ENCODE measurements around the gene FGD6. TPM values are rescaled to one million over a fixed set of nuclear protein-coding genes. Genes with fewer than 3 reads are reported as not detected.
"Not testable (repeated sequence)": the region's sequence is repeated elsewhere in the genome, so short reads cannot be mapped to it uniquely, and the experiment has no call there.

The FGD6 gene
- total and polyA plus RNA-seq, 2 donors (not counting 1 experiment from before 2014, with no cell fraction given) = 1.2 to 8.4 TPM

DNA sequence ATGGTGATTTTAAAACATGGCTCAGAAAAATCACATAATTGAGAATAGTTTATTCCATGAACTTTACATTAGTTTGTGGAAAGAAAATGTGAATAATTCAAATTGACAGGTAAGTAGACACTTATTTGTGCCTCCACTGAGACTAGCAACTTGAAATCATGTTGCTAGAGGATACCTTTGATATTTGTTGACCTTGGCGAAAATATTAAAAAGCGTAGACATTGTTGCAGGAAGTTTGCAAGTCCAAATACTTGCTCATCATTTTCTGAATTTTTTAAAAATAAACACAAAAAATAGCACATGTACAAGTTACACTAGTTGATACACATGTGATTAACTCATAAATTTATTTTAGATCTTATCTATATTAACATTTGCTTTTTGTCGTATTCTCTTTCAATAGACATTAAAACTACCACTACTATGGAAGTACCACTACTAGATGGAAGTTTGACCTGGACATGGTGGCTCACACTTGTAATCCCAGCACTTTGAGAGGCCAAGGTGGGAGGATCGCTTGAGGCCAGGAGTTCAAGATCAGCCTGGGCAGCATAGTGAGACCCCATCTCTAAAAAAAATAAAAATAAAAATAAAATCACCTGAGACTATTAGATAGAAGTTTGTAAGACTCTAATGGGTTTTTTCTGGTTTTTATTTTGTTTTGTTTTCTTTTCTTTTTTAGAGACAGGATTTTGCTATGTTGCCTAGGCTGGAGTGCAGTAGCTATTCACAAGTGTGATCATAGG is 24.7 kb upstream of the FGD6 start:
- Mint-ChIP-seq H3K9me3 (ENCODE audit: insufficient read depth) (no peaks in the 10 kb centered on the region), H3K27me3 (no peaks in the 10 kb centered on the region), H3K4me1 (peaks cover 18% of the 10 kb centered on the region), H3K4me3 (no peak overlapping the region), H3K27ac (no peak overlapping the region)
- no peaks in the 10 kb centered on the region for H3K27me3 ChIP-seq (replicated peaks in 1 of 4; ENCODE audit: control extremely low read depth in 1 of 4, control insufficient read depth in 3 of 4, insufficient read depth in 4 of 4, low read length in 3 of 4)
- H3K9ac ChIP-seq (ENCODE audit: low read length) = no peak overlapping the region
- no peak overlapping the region for H3K27ac ChIP-seq (ENCODE audit: low read length in 2 of 2)
- peaks cover 0 to 1% (median 0%) of the 10 kb centered on the region in 3 donors for H3K9me3 ChIP-seq (ENCODE audit: control extremely low read depth in 1 of 3, control insufficient read depth in 2 of 3, insufficient read depth in 1 of 3, low read length in 2 of 3)
- H2AFZ ChIP-seq (ENCODE audit: insufficient read depth, low read depth, low read length, poor library complexity, severe bottlenecking) = no peak overlapping the region
- DNase-seq (no peak), ATAC-seq (ENCODE audit: low read depth) (no peak)
- H3K36me3 ChIP-seq (replicated peaks in 1 of 2; ENCODE audit: control extremely low read depth in 1 of 2, control insufficient read depth in 1 of 2, extremely low read depth in 1 of 2, insufficient read depth in 2 of 2, low read length in 1 of 2) = peaks cover 0 to 7% of the 10 kb centered on the region in 2 experiments
- H4K20me1 ChIP-seq (ENCODE audit: control insufficient read depth, insufficient read depth, low read length, poor library complexity, severe bottlenecking) = peaks cover 22% of the 10 kb centered on the region
- H3K4me3 ChIP-seq (ENCODE audit: control extremely low read depth in 1 of 5, extremely low read depth in 1 of 5, insufficient read depth in 1 of 5, low read depth in 2 of 5, low read length in 4 of 5) = no peak overlapping the region
- TF ChIP-seq EZH2 (IDR thresholded peaks at IDR 0.05; ENCODE audit: borderline replicate concordance, insufficient read depth, low read depth, low read length, poor library complexity, severe bottlenecking) = no peak
- TF ChIP-seq, protein P1, sequence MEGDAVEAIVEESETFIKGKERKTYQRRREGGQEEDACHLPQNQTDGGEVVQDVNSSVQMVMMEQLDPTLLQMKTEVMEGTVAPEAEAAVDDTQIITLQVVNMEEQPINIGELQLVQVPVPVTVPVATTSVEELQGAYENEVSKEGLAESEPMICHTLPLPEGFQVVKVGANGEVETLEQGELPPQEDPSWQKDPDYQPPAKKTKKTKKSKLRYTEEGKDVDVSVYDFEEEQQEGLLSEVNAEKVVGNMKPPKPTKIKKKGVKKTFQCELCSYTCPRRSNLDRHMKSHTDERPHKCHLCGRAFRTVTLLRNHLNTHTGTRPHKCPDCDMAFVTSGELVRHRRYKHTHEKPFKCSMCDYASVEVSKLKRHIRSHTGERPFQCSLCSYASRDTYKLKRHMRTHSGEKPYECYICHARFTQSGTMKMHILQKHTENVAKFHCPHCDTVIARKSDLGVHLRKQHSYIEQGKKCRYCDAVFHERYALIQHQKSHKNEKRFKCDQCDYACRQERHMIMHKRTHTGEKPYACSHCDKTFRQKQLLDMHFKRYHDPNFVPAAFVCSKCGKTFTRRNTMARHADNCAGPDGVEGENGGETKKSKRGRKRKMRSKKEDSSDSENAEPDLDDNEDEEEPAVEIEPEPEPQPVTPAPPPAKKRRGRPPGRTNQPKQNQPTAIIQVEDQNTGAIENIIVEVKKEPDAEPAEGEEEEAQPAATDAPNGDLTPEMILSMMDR (IDR thresholded peaks at IDR 0.05) = no peak
- no peaks in the 10 kb centered on the region for H3K4me1 ChIP-seq (ENCODE audit: control insufficient read depth in 2 of 2, insufficient read depth in 2 of 2, low read length in 2 of 2)
- peaks cover 46% of the 10 kb centered on the region for H3K79me2 ChIP-seq (ENCODE audit: control insufficient read depth, insufficient read depth, low read length)
- ChIA-PET CTCF (no interaction called here), POLR2A (no interaction called here)
- intact Hi-C loops (cut with micrococcal nuclease) = no loop called here
- no CpG with 5 or more reads among the region's 4 CpGs for WGBS (ENCODE audit: insufficient coverage)
- no peak overlapping the region for H3K4me2 ChIP-seq (replicated peaks; ENCODE audit: low read depth, low read length, poor library complexity, severe bottlenecking)

GRCh38 chr12:95241138-95241537 is 23.9 kb upstream of the FGD6 start:
- H3K27me3 ChIP-seq (replicated peaks in 1 of 4; ENCODE audit: control extremely low read depth in 1 of 4, control insufficient read depth in 3 of 4, insufficient read depth in 4 of 4, low read length in 3 of 4); H3K4me2 ChIP-seq (replicated peaks; ENCODE audit: low read depth, low read length, poor library complexity, severe bottlenecking); intact Hi-C loops (cut with micrococcal nuclease); H3K9me3 Mint-ChIP-seq (ENCODE audit: insufficient read depth); DNase-seq; CTCF ChIA-PET; H3K4me1 ChIP-seq (ENCODE audit: control insufficient read depth in 2 of 2, insufficient read depth in 2 of 2, low read length in 2 of 2); H3K27me3 Mint-ChIP-seq; H3K9me3 ChIP-seq (ENCODE audit: control extremely low read depth in 1 of 3, control insufficient read depth in 2 of 3, insufficient read depth in 1 of 3, low read length in 2 of 3); ATAC-seq (ENCODE audit: low read depth); H3K9ac ChIP-seq (ENCODE audit: low read length); H3K4me3 ChIP-seq (ENCODE audit: control extremely low read depth in 1 of 5, extremely low read depth in 1 of 5, insufficient read depth in 1 of 5, low read depth in 2 of 5, low read length in 4 of 5); H3K27ac Mint-ChIP-seq; H3K27ac ChIP-seq (ENCODE audit: low read length in 2 of 2); H3K36me3 ChIP-seq (replicated peaks in 1 of 2; ENCODE audit: control extremely low read depth in 1 of 2, control insufficient read depth in 1 of 2, extremely low read depth in 1 of 2, insufficient read depth in 2 of 2, low read length in 1 of 2); H2AFZ ChIP-seq (ENCODE audit: insufficient read depth, low read depth, low read length, poor library complexity, severe bottlenecking); H3K4me3 Mint-ChIP-seq: not testable (repeated sequence)
- POLR2A ChIA-PET = interaction anchor here (0.6 kb wide), 1 partner anchor 9 kb away, joined by 3 read pairs; no protein-coding TSS in a partner anchor
- WGBS (ENCODE audit: insufficient coverage) = 100% methylated on average over 3 of the region's 6 CpGs
- peaks cover 18% of the 10 kb centered on the region for H3K4me1 Mint-ChIP-seq
- H3K79me2 ChIP-seq (ENCODE audit: control insufficient read depth, insufficient read depth, low read length) = peaks cover 54% of the 10 kb centered on the region
- H4K20me1 ChIP-seq (ENCODE audit: control insufficient read depth, insufficient read depth, low read length, poor library complexity, severe bottlenecking) = peaks cover 28% of the 10 kb centered on the region
